Lung (tissue), 16 donors: ENCODE measurements around the gene OR51I1. TPM values are rescaled to one million over a fixed set of nuclear protein-coding genes. Genes with fewer than 3 reads are reported as not detected.

ENCODE experiments used
- ATAC-seq: fragments of 200-7000 bp; cut with Tn5 transposase; one replicate; pipeline ENCODE4 v1.9.1; 2020; ENCODE audit warnings: moderate number of reproducible peaks; ENCODE audit not compliant: insufficient read depth, low FRiP score
- DNase-seq, 3 donors: peaks; one replicate each; pipeline ENCODE4 v3.0.0-alpha.2; 2013 to 2017
- H3K27ac ChIP-seq, 2 donors: one replicate each; pipeline ENCODE4 v1.5.1; 2013; ENCODE audit warnings: mild to moderate bottlenecking in 2 of 2, moderate library complexity in 2 of 2, control low read depth in 1 of 2, inconsistent platforms in 1 of 2, low read depth in 1 of 2, low read length in 1 of 2
- H3K27me3 ChIP-seq, 3 donors: one replicate each; pipeline ENCODE4 v1.5.1; 2013; ENCODE audit warnings: low read length in 2 of 3; ENCODE audit not compliant: control insufficient read depth in 3 of 3, insufficient read depth in 3 of 3
- H3K36me3 ChIP-seq, 4 donors: one replicate each; pipeline ENCODE4 v1.5.1; 2013; ENCODE audit warnings: low read length in 4 of 4, mild to moderate bottlenecking in 1 of 4, moderate library complexity in 1 of 4; ENCODE audit not compliant: control insufficient read depth in 4 of 4, insufficient read depth in 4 of 4
- H3K4me1 ChIP-seq, 5 donors: one replicate each; pipeline ENCODE4 v1.5.1; 2013; ENCODE audit warnings: low read length in 5 of 5, mild to moderate bottlenecking in 2 of 5, moderate library complexity in 1 of 5; ENCODE audit not compliant: control insufficient read depth in 5 of 5, insufficient read depth in 5 of 5
- H3K4me3 ChIP-seq: one replicate; pipeline ENCODE4 v1.5.1; 2013; ENCODE audit warnings: mild to moderate bottlenecking, control low read depth, moderate library complexity
- H3K9ac ChIP-seq, 2 donors: one replicate each; pipeline ENCODE4 v1.5.1; 2013; ENCODE audit warnings: low read length in 2 of 2, control low read depth in 1 of 2; ENCODE audit not compliant: insufficient read depth in 1 of 2
- H3K9me3 ChIP-seq, 4 donors: one replicate each; pipeline ENCODE4 v1.5.1; 2013; ENCODE audit warnings: low read length in 3 of 4, mild to moderate bottlenecking in 1 of 4, moderate library complexity in 1 of 4; ENCODE audit not compliant: control insufficient read depth in 4 of 4, insufficient read depth in 3 of 4
- CTCF ChIP-seq: IDR thresholded peaks from 2 replicates; pipeline ENCODE4 v1.5.1; 2012; ENCODE audit warnings: mild to moderate bottlenecking; ENCODE audit errors: control extremely low read depth, extremely low read depth
- WGBS, 2 donors: extraction: QIAGEN DNeasy Blood & Tissue Kit; methylation state at CpG; one replicate each; pipeline ENCODE4 v1.1.7; 2013; 5-methylcytosine and 5-hydroxymethylcytosine counted together
- long read RNA-seq, 5 donors: transcript quantifications; one replicate each; lab custom pipeline, GENCODE V29; 2026
- polyA plus RNA-seq, 2 donors: library from polyadenylated mRNA; stranded (reverse); fragments of 200-250 nt; gene quantifications; one replicate each; pipeline ENCODE4 v1.2.1, GENCODE V29; 2013
- total RNA-seq, 2 donors: library from RNA; depleted of rRNA in 1 of 2; stranded (reverse); fragments of >200 nt in 1 of 2; gene quantifications; one replicate each; pipeline ENCODE4 v1.2.1, GENCODE V29; 2014 to 2021
- donor health status: control.
- donor health status: control.
- donor health status: Bipolar disorder and iron deficiency.
- donor health status: healthy.
- donor health status: DM: yes; HTN: yes; CAD: no.

The OR51I1 gene
- 1 to 10 TPM in 1 of 2 donors, not detected in 1; 3.2 TPM for total RNA-seq
- polyA plus RNA-seq, result not detected
- long read RNA-seq, donor 1, result 0 reads
- long read RNA-seq, donor 2, result 0 reads
- long read RNA-seq, donor 3, result 0 reads
- long read RNA-seq, donor 4, result 0 reads
- long read RNA-seq, donor 5, result 0 reads

GRCh38 chr11:5441414-5441813, at the start of gene OR51I1:
Gene OR51I1, minus strand, starts transcription at chr11:5441514. Its CDS starts 0 bp downstream, at chr11:5441514.
- H3K9ac ChIP-seq, result no peak within 1 kb of the TSS
- DNase-seq (no peak), ATAC-seq (no peak)
- H3K36me3 ChIP-seq, result no peaks in the 10 kb centered on the region
- H3K27me3 ChIP-seq, result no peaks in the 10 kb centered on the region
- H3K4me3 ChIP-seq, result no peak within 1 kb of the TSS
- no peaks in the 10 kb centered on the region for H3K4me1 ChIP-seq
- H3K27ac ChIP-seq, result no peak within 1 kb of the TSS
- no peak for TF ChIP-seq CTCF
- WGBS, 2 donors, result 39 to 40% methylated on average over 2 of the region's 2 CpGs
- H3K9me3 ChIP-seq, result no peaks in the 10 kb centered on the region

GRCh38 chr11:5489576-5490357, 48.5 kb upstream of the OR51I1 start:
- 54 to 56% methylated on average over 5 of the region's 5 CpGs for whole genome bisulfite sequencing, 2 donors

GRCh38 chr11:5488798-5489399, 47.6 kb upstream of the OR51I1 start:
- Histone ChIP-seq H3K36me3 (no peaks in the 10 kb centered on the region), H3K27me3 (no peaks in the 10 kb centered on the region), H3K4me3 (no peak overlapping the region), H3K27ac (no peak overlapping the region), H3K9me3 (no peaks in the 10 kb centered on the region), H3K4me1 (no peaks in the 10 kb centered on the region), H3K9ac (no peak overlapping the region)
- TF ChIP-seq CTCF, result no peak
- ATAC-seq (no peak), DNase-seq (no peak)
- 92 to 99% methylated on average over 4 of the region's 4 CpGs for whole genome bisulfite sequencing, 2 donors

More at GRCh38 chr11:5489576-5490357, 48.5 kb upstream of the OR51I1 start:
- H3K9ac ChIP-seq, result no peak overlapping the region
- no peaks in the 10 kb centered on the region for H3K4me1 ChIP-seq
- no peak for DNase-seq
- H3K36me3 ChIP-seq, result no peaks in the 10 kb centered on the region
- no peak overlapping the region for H3K4me3 ChIP-seq
- no peak for ATAC-seq
- no peaks in the 10 kb centered on the region for H3K9me3 ChIP-seq
- TF ChIP-seq CTCF, result no peak
- no peaks in the 10 kb centered on the region for H3K27me3 ChIP-seq
- no peak overlapping the region for H3K27ac ChIP-seq
